HEK293T (cell line): ENCODE measurements around the gene NAIF1.

Experiments
- BHLHE40 ChIP-seq: fragments of 450-650 bp; IDR thresholded peaks from 2 replicates; pipeline ENCODE4 v1.6.1; 2016; ENCODE audit warnings: mild to moderate bottlenecking, moderate library complexity, borderline replicate concordance
- FOXA1 ChIP-seq: fragments of 450-650 bp; IDR thresholded peaks from 2 replicates; pipeline ENCODE4 v1.6.1; 2016; ENCODE audit warnings: mild to moderate bottlenecking
- FOXM1 ChIP-seq: fragments of 450-650 bp; IDR thresholded peaks from 2 replicates; pipeline ENCODE4 v1.6.1; 2017; ENCODE audit warnings: mild to moderate bottlenecking, borderline replicate concordance
- L3MBTL2 ChIP-seq: fragments of 450-650 bp; conservative IDR thresholded peaks from 2 replicates; pipeline ENCODE4 v1.6.1; 2016; ENCODE audit warnings: mild to moderate bottlenecking
- NFRKB ChIP-seq: fragments of 450-650 bp; IDR thresholded peaks from 2 replicates; pipeline ENCODE4 v1.6.1; 2016; ENCODE audit warnings: mild to moderate bottlenecking, moderate library complexity

DNA sequence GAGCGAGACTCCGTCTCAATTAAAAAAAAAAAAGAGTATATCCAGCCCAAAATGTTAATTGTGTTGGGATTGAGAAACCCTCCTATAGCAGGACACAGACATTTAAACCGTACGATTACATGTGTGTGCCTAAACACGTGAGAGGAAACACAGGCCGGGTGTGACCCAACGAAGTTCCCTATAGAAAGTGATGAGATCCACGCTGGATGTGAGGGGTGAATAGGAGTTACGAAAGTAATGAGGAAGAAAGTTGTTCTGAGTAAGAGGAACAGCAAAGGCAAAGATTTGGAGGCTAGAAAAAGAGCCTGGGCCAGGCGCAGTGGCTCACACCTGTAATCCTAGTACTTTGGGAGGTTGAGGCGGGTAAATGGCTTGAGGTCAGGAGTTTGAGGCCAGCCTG lies 13.6 kb downstream of the NAIF1 start:
- TF ChIP-seq FOXA1, result no peak
- no peak for TF ChIP-seq FOXM1
- no peak for TF ChIP-seq L3MBTL2
- no peak for TF ChIP-seq BHLHE40
- no peak for TF ChIP-seq NFRKB
